Dedifferentiated amniotic fluid mesenchymal stem cell (primary cell): Measurements from ENCODE around the gene IL11RA.

Source experiments
- DNase-seq: peaks from one replicate; pipeline ENCODE4 v3.0.0-alpha.2; 2016; ENCODE audit errors: extremely low spot score

Gene IL11RA

GRCh38 chr9:34651876-34652601, at the start of gene IL11RA:
Gene IL11RA (plus strand): TSS chr9:34652185. CDS start chr9:34655218, 3,033 bp downstream.
- DNase-seq: peak; percentile 58

- DNase-seq: peak; percentile 72
Measured at GRCh38 chr9:34603610-34604231, 48.3 kb upstream of the IL11RA start.

GRCh38 chr9:34606190-34606589, 45.8 kb upstream of the IL11RA start:
- no peak for DNase-seq

- DNase-seq: no peak
Measured at GRCh38 chr9:34606905-34607304, 45.1 kb upstream of the IL11RA start.

GRCh38 chr9:34607331-34607730, 44.7 kb upstream of the IL11RA start:
- no peak for DNase-seq

GRCh38 chr9:34610434-34611206, 41.4 kb upstream of the IL11RA start:
- DNase-seq: no peak

GRCh38 chr9:34611251-34611810, 40.7 kb upstream of the IL11RA start:
- no peak for DNase-seq

GRCh38 chr9:34611811-34612787, 39.9 kb upstream of the IL11RA start, which contains the start of gene RPP25L:
Gene RPP25L (minus strand): TSS chr9:34612097. CDS start chr9:34611296, 801 bp downstream.
- DNase-seq: peak; percentile 74

- peak; percentile 82 for DNase-seq
Measured at GRCh38 chr9:34612788-34613390, 39.1 kb upstream of the IL11RA start.

- no peak for DNase-seq
Measured at GRCh38 chr9:34615132-34615531, 36.9 kb upstream of the IL11RA start.

GRCh38 chr9:34620061-34620994, 31.7 kb upstream of the IL11RA start, which contains the start of gene DCTN3:
Gene DCTN3 (minus strand): TSS chr9:34620495. CDS start chr9:34620464, 31 bp downstream.
- peak; percentile 99 for DNase-seq

GRCh38 chr9:34623374-34624235, 28.4 kb upstream of the IL11RA start:
- no peak for DNase-seq

GRCh38 chr9:34624475-34625185, 27.4 kb upstream of the IL11RA start:
- DNase-seq: no peak

GRCh38 chr9:34625186-34625486, 26.8 kb upstream of the IL11RA start:
- no peak for DNase-seq

- no peak for DNase-seq
Measured at GRCh38 chr9:34627716-34628655, 24.0 kb upstream of the IL11RA start.

GRCh38 chr9:34628656-34629490, 23.1 kb upstream of the IL11RA start, which contains the start of gene ARID3C:
Gene ARID3C (minus strand): TSS chr9:34629066. CDS start chr9:34628014, 1,052 bp downstream.
- no peak for DNase-seq
